ENCODE data around the gene KIAA1671. TPM values are rescaled to one million over a fixed set of nuclear protein-coding genes. Genes with fewer than 3 reads are reported as not detected.

KIAA1671 gene
- total RNA-seq, 4 donors from 2014 or later, result 83.1 to 162 (median 105) TPM

- WGBS, 2 donors (ENCODE audit: low coverage in 1 of 2), result 82 to 100% methylated on average over 2 to 9 of the region's 9 CpGs
- intact Hi-C loops (cut with DNase I; ENCODE audit: low total_unique reads) (no loop called here), in situ Hi-C loops (cut with MboI; ENCODE audit: low pct_ligation_motif_present in 1 of 4, low pct_unique_long_range_greater_than_20kb in 1 of 4, low sequenced_read_pairs in 3 of 4) (no loop called here)
- no peaks in the 10 kb centered on the region for H3K36me3 ChIP-seq
- H3K4me3 ChIP-seq, result no peak overlapping the region
- no peak for DNase-seq
- no peaks in the 10 kb centered on the region for H3K9me3 ChIP-seq
- TF ChIP-seq POLR2A (IDR thresholded peaks at IDR 0.05) (no peak), EP300 (IDR thresholded peaks at IDR 0.05; ENCODE audit: low read depth) (no peak), CTCF (IDR thresholded peaks at IDR 0.05) (no peak), POLR2AphosphoS5 (IDR thresholded peaks at IDR 0.05) (no peak)
- no peaks in the 10 kb centered on the region for H3K27me3 ChIP-seq
- no peak overlapping the region for H3K27ac ChIP-seq
- H3K4me1 ChIP-seq, result peaks cover 2 to 13% (median 9%) of the 10 kb centered on the region in 4 donors
Measured at GRCh38 chr22:25084405-25085107, 132.0 kb downstream of the KIAA1671 start.

DNA sequence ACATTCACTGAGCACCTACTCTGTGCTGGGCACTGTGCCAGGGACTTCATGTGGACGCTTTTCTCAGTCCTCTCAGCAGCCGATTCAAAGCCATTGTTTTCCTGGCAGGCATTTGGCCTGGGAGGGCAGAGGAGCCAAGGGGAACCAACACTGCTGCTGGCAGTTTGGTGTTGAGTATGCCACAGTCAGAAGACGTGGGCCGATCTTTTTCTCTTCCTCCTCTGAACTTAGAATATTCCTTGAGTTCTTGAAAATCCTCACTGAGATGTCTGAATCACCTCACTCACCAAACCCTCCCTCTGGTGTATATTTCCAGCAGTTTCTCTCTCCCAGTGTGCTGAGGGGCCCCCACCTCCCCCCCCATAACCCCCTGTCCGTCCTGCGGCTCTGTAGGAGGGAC lies 132.6 kb downstream of the KIAA1671 start:
- Histone ChIP-seq H3K27me3 (no peaks in the 10 kb centered on the region), H3K4me3 (no peak overlapping the region), H3K27ac (no peak overlapping the region), H3K36me3 (no peaks in the 10 kb centered on the region), H3K9me3 (no peaks in the 10 kb centered on the region), H3K4me1 (peaks cover 2 to 13% (median 9%) of the 10 kb centered on the region in 4 donors)
- WGBS, 2 donors (ENCODE audit: low coverage in 1 of 2), result 68 to 80% methylated on average over 6 of the region's 6 CpGs
- in situ Hi-C loops (cut with MboI; ENCODE audit: low pct_ligation_motif_present in 1 of 4, low pct_unique_long_range_greater_than_20kb in 1 of 4, low sequenced_read_pairs in 3 of 4), result no loop called here
- TF ChIP-seq EP300 (IDR thresholded peaks at IDR 0.05; ENCODE audit: low read depth) (no peak), POLR2AphosphoS5 (IDR thresholded peaks at IDR 0.05) (no peak), POLR2A (IDR thresholded peaks at IDR 0.05) (no peak), CTCF (IDR thresholded peaks at IDR 0.05) (no peak)
- intact Hi-C loops (cut with DNase I; ENCODE audit: low total_unique reads), result no loop called here
- DNase-seq, result no peak

DNA sequence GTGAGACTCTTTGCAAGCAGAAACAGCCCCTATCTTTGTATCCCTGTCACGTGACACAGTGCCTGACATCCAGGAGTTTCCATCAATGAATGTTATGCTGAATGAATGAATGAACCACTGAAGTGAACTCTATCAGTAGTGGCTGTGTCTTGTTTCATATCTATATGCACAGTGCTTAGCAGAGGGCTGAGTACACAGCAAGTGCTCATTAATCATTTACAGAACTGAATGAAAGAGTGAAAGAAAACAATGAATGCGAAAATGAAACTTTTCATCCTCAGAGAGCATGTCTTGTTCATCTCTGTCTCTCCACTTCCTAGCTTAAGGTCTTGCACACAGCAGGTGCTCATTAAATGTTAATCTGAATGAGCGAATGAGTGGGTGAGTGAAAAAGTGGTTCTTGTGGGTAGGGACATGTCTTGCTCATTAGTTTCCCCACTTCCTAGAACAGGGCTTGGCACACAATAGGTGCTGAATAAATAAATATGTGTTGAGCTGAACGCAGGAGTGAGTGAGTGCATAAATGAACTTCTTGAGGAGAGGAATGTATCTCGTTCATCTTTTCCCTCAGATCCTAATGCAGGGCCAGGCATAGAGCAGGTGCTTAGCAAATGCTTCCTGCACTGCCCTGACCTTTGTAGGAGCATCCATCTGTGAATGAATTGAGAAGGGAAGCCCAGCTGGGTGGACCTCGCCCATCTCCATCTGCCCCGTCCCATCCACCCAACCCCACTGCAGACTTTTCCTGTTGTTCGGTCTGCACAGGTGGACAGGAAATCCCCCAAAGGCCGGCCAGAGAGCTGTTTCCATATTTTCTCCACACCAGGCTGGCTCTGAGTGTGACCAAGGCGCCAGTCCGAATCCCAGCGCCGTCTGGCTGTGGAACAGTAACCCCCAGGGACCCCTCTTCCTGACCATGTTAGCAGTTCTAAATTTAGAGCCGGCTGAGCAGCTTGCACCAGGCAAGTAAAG lies 133.7 kb downstream of the KIAA1671 start:
- H3K4me3 ChIP-seq, result no peak overlapping the region
- no peaks in the 10 kb centered on the region for H3K9me3 ChIP-seq
- intact Hi-C loops (cut with DNase I; ENCODE audit: low total_unique reads) (no loop called here), in situ Hi-C loops (cut with MboI; ENCODE audit: low pct_ligation_motif_present in 1 of 4, low pct_unique_long_range_greater_than_20kb in 1 of 4, low sequenced_read_pairs in 3 of 4) (no loop called here)
- no peak for TF ChIP-seq POLR2A (IDR thresholded peaks at IDR 0.05)
- TF ChIP-seq POLR2AphosphoS5 (IDR thresholded peaks at IDR 0.05), result no peak
- TF ChIP-seq EP300 (IDR thresholded peaks at IDR 0.05; ENCODE audit: low read depth), result no peak
- no peak for TF ChIP-seq CTCF (IDR thresholded peaks at IDR 0.05)
- no peaks in the 10 kb centered on the region for H3K36me3 ChIP-seq
- no peak for DNase-seq
- H3K27me3 ChIP-seq, result no peaks in the 10 kb centered on the region
- peaks cover 2 to 13% (median 9%) of the 10 kb centered on the region in 4 donors for H3K4me1 ChIP-seq
- H3K27ac ChIP-seq, result no peak overlapping the region
- WGBS, 2 donors (ENCODE audit: low coverage in 1 of 2), result 29 to 40% methylated on average over 4 to 14 of the region's 14 CpGs

DNA sequence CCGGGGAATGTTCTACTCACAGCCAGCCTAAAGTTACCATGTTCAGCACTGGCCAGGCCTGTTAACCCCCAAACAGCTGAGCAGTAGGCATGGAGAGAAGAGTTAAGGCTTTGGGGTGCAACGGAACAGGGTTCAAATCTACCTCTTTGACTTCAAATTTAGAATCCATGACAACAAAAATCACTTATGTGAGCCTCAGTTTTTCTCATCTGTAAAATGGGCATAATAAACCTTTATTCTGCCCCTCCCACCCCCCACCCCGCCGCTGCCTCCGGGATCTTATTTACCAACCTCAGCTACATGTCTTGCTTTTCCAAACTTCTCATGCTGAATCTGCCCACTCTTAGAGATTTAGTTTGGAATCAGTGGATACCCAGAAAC lies 134.4 kb downstream of the KIAA1671 start:
- Histone ChIP-seq H3K36me3 (no peaks in the 10 kb centered on the region), H3K4me1 (peaks cover 2 to 13% (median 9%) of the 10 kb centered on the region in 4 donors), H3K4me3 (no peak overlapping the region), H3K27ac (no peak overlapping the region), H3K9me3 (no peaks in the 10 kb centered on the region), H3K27me3 (no peaks in the 10 kb centered on the region)
- DNase-seq, result no peak
- TF ChIP-seq EP300 (IDR thresholded peaks at IDR 0.05; ENCODE audit: low read depth) (no peak), POLR2AphosphoS5 (IDR thresholded peaks at IDR 0.05) (no peak), CTCF (IDR thresholded peaks at IDR 0.05) (no peak), POLR2A (IDR thresholded peaks at IDR 0.05) (no peak)
- 82% methylated on average over 5 of the region's 5 CpGs; no CpG with 5 or more reads in 1 of the 2 donors for WGBS, 2 donors (ENCODE audit: low coverage in 1 of 2)
- in situ Hi-C loops (cut with MboI; ENCODE audit: low pct_ligation_motif_present in 1 of 4, low pct_unique_long_range_greater_than_20kb in 1 of 4, low sequenced_read_pairs in 3 of 4) (no loop called here), intact Hi-C loops (cut with DNase I; ENCODE audit: low total_unique reads) (no loop called here)

All from transverse colon (tissue), 4 donors.